HG03575 (cell line): ENCODE results near the gene TLE4.
"Not testable (repeated sequence)": the region's sequence is repeated elsewhere in the genome, so short reads cannot be mapped to it uniquely, and the experiment has no call there.

Experiments used
- ATAC-seq: cut with Tn5 transposase; IDR thresholded peaks from one replicate; pipeline ENCODE4 v1.9.1; 2021; ENCODE audit not compliant: unreplicated experiment, insufficient number of reproducible peaks, low FRiP score; ENCODE audit errors: extremely low read depth

TLE4 gene

DNA sequence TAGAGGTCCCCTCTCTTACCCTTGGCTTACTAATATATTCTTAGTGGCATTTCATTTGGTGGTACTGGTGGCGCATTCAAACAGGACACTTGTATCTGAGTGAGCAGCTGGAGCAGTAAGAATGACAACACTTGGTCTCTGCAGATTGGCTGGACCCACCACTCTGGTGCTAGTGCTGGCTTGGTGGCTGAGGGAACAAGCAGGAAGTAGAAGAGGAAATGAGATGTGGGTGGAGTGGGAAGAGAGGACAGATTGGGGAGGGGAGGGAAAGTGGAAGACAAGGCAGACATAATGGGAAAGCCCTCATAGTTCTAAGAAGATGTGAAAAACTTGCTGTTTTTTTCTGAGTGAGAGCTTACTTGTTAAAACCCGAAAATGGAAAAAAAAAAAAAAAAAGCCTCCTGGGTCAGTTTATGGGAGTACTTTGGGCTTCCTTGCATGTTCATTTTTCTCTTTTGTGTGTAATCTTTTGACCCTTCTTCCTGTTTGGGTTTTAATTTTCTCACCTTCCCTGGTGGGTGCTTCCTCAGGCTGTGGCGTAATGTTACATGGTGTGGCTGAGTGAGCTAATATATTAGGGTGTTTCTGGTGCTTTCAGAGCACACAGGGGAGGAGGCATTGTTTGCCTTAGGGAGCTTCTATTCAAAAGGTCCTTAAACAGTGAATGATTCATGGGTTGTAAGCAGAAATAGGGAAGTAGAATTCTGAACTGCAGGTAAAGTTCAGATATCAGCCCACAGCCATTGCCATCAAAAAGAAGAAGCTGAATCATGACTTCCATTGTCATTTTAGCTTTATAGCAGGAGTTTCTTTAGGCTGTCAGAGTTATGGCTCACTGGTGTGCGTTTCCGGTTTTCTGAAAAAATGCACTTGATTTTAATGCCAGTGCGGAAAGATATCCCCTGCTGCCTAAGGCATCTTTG is 52.3 kb downstream of the TLE4 start:
- peak; percentile 81 for ATAC-seq

DNA sequence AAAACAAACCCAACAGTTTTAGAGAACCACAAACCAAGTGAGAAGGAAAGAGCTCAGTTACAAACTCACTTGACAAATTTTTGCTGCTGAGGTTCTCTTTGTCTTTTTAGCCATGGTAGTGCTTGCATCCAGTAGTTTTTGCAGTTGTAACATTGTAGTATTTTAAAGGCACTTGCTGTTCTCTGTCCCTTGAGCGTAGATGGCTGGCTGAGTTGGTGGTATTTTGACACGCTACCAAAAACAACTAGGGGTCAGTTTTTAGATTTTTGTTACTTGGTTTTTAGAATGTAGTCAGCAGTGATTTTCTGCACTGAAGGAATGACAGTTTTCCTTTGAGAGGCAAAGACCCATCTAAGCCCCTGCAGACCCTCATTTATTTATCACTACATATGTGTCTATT is 58.0 kb downstream of the TLE4 start:
- no peak for ATAC-seq

DNA sequence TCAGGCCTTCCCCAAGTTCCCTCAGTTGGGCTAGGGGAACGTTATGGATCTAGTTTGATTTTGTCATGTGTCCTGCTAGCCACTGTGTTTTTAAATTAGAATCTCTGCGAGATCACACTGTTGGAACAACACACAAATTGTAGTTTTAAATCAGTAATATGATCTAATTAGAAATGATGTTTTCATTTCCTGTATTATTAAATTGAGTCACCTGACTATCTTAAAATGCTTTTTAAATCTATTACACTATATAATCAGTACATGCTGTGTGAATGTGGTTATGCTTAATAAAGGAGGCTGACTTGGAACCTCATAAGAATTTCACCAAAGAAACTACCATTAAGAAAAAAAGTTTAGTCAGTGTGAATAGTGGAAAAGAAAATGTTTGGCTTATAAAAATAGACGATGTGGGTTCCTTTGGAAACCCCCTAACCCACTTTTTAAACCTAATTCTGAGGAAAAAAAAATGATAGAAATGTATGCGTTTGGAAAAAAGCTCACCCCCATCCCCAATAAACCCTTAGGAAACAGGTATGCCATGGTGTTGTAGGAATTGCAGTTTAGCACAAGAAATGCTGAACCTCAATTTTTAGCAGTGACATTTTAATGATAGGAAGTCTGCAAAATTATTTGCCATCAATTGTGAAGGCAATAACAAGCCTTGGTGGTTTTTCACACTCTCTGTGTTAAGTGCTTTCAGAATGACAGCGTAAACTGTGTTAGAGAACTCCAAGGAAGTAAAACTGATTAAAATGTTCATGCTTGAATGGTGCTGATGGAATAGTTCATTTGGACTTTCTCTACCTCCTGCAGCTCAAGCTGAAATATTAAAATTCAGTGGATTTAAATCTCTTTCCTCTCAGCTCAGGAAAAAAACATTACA is 59.0 kb downstream of the TLE4 start:
- ATAC-seq: peak; percentile 79

DNA sequence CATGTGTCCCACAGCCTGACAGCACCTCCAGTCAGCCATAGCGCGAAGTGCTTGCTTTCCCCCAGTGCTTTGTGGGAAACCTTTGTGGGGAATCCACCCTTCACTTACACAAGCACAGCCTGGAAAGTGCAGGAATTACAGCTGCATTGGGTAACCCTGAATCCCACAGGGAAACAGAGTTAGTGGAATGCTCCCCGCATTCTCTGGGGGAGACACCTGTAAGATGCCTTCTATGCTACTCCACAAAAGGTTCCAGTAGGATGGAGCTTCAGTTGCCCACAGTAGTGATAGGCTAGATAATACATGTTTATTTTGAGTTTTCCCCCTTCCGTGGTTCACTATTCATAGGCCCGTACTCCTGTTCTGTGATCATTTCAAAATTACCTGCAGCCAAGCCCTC is 60.3 kb downstream of the TLE4 start:
- ATAC-seq: no peak

DNA sequence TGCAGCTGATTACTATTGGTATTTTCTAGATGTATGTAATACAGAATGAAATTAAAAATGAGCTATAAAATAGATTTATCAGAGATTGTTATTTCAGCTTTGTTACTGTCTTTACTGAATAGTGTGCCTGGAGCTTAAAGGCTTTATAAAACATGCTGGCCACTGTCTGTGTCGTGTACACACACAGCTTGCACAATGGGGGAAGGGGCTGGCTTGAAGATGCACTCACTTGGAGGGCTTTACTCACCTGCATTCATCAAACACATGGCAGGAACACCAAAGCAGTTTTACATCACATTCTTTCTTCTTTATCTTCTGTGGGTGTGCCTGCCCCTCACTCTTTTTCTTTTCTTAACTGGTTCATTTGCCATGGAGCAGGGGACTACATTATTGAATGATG is 60.9 kb downstream of the TLE4 start:
- ATAC-seq: no peak

GRCh38 chr9:79633558-79633957 is 61.8 kb downstream of the TLE4 start:
- no peak for ATAC-seq

DNA sequence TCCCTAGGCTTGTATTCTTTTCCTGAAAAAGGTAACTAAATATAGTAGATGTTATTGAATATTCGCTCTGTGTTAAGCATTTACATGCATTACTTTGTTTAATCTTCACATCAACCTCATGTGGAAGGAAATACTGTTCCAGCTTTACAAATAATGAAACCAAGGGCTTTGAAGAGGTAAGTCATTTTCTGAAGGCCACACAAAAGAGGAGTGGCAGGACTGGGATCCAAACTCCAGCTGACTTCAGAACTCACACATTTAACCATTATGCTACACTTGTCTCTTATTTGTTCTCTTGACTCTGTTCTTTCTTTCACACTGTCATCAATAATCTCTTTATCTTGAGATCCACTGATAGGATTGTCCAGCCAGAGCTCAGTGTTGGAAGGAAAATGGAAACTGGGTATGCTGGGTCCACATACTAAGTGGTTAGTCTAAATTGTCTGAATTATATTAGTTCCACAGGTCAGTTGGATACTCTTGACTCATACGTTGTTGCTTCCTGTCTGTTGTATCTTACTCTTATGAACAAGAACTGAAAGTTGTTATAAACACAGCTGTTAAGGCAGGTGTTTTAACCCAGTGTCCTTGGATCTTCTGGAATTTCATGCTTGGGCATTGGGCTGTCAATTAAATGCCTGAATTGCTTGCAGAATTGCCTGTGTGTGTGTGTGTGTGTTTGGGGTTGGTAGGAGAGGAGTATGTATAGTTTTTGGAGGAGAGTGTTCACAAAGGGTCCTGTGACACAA is 65.6 kb downstream of the TLE4 start:
- no peak for ATAC-seq

DNA sequence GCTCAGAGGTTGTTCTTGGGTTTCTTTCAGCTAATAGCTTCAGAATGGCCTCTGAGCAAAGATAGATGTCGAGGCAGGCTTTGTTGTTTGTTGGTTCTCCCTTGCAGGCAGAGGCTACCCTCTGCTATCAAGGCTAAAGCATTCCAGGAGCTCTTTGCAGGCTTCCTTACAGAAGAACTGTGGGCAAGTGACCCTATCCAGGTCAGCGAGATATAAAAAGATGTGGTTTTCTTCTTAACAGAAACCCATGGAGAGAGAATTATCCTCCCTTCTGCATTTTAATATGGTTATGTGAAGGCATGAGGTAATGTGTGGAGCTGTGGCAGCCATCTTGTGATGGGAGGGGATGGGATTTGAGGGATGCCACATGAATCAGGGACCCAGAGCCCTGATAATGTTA is 67.0 kb downstream of the TLE4 start:
- no peak for ATAC-seq

GRCh38 chr9:79639354-79639753 is 67.6 kb downstream of the TLE4 start:
- no peak for ATAC-seq

GRCh38 chr9:79640067-79640466 is 68.3 kb downstream of the TLE4 start:
- not testable (repeated sequence) for ATAC-seq

GRCh38 chr9:79641070-79641469 is 69.3 kb downstream of the TLE4 start:
- ATAC-seq: no peak

DNA sequence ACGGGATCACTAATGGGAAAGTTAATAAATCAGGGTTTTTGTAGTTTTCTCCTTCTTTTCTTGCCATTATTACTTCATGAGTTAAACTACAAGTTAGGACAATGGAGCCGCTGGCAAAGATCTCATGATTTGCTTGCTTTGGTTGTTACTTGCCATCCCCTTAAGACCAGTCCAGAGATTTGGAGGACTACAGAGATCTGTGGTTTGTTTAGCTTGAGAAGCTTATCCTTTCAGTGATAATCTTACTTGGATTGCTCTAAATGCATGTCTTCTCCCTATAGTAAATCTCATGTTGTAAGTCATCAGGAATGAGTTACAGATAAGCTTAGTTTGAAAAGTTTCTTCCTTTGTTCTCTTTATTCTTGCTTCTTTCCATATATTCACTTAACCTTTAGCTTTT is 70.9 kb downstream of the TLE4 start:
- no peak for ATAC-seq

DNA sequence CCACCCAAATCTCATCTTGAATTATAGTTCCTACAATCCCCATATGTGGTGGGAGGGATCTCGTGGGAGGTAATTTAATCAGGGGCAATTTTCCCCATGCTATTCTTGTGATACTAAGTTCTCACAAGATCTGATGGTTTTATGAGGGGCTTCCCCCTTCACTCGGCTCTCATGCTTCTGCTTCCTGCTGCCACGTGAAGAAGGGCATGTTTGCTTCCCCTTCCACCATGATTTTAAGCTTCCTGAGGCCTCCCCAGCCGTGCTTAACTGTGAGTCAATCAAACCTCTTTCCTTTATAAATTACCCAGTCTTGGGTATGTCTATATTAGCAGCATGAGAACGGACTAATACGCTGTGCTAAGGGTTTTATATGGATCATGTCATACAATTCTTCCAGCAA is 72.3 kb downstream of the TLE4 start:
- no peak for ATAC-seq

DNA sequence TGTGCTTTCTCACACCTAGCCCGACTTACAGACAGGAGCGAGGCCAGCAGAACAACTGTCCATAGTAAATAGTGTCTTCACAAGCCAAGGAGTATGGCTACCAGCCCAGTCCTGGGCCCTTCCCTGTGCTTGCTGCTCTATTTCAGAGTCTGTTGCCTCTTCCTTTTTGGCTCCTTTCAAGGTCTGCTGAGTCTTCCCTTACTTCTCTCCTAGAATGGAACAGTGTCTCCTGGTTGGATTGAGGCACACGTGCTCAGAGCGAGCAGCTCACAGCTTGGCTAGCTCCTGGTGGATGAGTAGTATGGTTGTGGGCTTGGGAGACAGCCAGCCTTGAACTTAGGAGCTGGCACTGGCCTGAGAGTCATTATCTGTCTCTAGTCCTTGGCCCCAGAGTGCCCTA is 72.8 kb downstream of the TLE4 start:
- ATAC-seq: no peak

DNA sequence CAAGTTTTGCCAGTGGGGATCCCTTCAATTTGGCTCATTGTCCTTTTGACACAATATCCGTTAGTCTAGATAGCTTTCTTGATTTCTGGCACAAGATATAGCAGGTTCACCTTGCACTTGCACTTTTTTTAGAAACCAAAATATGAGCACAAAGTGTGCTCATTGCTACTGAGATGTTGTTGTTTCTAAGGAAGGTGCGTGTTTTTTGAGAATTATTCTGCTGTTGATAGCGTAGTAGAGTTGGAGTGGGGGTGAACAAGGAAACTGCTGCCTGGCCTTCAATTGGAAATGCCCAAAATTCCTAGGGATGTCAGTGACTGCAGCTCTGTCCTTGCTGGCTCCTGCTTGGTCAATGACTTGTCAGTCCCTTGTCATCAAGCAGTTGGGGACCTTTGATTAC is 73.3 kb downstream of the TLE4 start:
- ATAC-seq: no peak

DNA sequence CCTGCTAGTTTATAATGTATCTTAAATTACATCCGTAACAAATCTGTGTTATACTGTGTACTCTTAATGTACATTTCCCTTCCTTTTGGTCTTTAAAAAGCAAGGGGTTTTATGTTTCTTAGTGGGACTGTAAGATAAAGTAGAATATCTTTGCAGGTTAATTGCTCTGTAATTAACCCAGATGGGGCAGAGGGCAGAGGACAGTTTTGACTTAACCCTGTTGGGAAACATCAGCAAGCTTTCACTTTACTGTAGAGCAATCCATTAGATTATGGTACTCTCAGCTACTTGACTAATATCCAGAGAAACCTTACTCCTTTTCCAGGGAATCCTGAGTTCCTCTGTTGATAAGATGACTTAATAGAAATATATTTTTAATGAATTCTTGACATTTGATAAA is 74.3 kb downstream of the TLE4 start:
- no peak for ATAC-seq

DNA sequence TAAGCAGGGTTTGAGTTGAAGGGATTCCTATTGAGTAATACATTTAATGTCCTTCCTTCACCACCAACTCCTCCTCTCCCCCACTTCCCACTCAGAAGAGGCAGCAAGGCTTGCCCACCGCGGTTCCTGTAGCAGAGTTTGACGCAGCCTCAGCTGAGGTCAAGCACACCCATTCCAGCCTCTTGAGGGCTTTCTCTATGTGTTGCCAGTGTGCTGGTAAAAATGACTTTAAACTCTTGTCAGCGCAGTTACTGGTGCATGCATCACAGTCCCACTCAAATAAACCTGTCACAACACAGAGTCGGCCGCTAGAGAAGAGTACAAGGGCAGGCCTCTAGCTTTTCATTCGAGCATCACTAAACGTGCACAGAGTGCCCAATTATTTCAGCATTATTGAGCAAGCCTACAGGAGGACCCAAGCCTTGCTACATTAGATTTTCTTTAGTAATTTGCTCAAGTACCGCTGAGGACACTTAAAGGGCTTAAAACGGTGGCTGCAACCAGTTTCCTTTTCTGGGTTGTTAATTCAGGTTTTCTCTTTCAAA is 79.6 kb downstream of the TLE4 start:
- ATAC-seq: no peak

- no peak for ATAC-seq
These were observed 80.8 kb downstream of the TLE4 start for GRCh38 chr9:79652598-79652997.
